Measurements from ENCODE around the gene TTI1. TPM values are rescaled to one million over a fixed set of nuclear protein-coding genes. Genes with fewer than 3 reads are reported as not detected.

TTI1 gene
- total and polyA plus RNA-seq, 9 of the 15 experiments (the other 6 are each of a cell fraction or from before 2014, with no cell fraction given): 9.8 to 55.1 (median 39.4) TPM

- TF ChIP-seq, protein P1, sequence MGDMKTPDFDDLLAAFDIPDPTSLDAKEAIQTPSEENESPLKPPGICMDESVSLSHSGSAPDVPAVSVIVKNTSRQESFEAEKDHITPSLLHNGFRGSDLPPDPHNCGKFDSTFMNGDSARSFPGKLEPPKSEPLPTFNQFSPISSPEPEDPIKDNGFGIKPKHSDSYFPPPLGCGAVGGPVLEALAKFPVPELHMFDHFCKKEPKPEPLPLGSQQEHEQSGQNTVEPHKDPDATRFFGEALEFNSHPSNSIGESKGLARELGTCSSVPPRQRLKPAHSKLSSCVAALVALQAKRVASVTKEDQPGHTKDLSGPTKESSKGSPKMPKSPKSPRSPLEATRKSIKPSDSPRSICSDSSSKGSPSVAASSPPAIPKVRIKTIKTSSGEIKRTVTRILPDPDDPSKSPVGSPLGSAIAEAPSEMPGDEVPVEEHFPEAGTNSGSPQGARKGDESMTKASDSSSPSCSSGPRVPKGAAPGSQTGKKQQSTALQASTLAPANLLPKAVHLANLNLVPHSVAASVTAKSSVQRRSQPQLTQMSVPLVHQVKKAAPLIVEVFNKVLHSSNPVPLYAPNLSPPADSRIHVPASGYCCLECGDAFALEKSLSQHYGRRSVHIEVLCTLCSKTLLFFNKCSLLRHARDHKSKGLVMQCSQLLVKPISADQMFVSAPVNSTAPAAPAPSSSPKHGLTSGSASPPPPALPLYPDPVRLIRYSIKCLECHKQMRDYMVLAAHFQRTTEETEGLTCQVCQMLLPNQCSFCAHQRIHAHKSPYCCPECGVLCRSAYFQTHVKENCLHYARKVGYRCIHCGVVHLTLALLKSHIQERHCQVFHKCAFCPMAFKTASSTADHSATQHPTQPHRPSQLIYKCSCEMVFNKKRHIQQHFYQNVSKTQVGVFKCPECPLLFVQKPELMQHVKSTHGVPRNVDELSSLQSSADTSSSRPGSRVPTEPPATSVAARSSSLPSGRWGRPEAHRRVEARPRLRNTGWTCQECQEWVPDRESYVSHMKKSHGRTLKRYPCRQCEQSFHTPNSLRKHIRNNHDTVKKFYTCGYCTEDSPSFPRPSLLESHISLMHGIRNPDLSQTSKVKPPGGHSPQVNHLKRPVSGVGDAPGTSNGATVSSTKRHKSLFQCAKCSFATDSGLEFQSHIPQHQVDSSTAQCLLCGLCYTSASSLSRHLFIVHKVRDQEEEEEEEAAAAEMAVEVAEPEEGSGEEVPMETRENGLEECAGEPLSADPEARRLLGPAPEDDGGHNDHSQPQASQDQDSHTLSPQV (IDR thresholded peaks at IDR 0.05): peak; percentile 20; the same call in 1 of the 2 replicates
- TF ChIP-seq STAT6 (CRISPR knock-in tag; IDR thresholded peaks at IDR 0.05): no peak
- TF ChIP-seq, protein P2, sequence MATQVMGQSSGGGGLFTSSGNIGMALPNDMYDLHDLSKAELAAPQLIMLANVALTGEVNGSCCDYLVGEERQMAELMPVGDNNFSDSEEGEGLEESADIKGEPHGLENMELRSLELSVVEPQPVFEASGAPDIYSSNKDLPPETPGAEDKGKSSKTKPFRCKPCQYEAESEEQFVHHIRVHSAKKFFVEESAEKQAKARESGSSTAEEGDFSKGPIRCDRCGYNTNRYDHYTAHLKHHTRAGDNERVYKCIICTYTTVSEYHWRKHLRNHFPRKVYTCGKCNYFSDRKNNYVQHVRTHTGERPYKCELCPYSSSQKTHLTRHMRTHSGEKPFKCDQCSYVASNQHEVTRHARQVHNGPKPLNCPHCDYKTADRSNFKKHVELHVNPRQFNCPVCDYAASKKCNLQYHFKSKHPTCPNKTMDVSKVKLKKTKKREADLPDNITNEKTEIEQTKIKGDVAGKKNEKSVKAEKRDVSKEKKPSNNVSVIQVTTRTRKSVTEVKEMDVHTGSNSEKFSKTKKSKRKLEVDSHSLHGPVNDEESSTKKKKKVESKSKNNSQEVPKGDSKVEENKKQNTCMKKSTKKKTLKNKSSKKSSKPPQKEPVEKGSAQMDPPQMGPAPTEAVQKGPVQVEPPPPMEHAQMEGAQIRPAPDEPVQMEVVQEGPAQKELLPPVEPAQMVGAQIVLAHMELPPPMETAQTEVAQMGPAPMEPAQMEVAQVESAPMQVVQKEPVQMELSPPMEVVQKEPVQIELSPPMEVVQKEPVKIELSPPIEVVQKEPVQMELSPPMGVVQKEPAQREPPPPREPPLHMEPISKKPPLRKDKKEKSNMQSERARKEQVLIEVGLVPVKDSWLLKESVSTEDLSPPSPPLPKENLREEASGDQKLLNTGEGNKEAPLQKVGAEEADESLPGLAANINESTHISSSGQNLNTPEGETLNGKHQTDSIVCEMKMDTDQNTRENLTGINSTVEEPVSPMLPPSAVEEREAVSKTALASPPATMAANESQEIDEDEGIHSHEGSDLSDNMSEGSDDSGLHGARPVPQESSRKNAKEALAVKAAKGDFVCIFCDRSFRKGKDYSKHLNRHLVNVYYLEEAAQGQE (IDR thresholded peaks at IDR 0.05; ENCODE audit: borderline replicate concordance): peak; percentile 66
- TF ChIP-seq, protein P2 (CRISPR knock-in tag; IDR thresholded peaks at IDR 0.05; ENCODE audit: low read depth): no peak
- TF ChIP-seq, protein P3, sequence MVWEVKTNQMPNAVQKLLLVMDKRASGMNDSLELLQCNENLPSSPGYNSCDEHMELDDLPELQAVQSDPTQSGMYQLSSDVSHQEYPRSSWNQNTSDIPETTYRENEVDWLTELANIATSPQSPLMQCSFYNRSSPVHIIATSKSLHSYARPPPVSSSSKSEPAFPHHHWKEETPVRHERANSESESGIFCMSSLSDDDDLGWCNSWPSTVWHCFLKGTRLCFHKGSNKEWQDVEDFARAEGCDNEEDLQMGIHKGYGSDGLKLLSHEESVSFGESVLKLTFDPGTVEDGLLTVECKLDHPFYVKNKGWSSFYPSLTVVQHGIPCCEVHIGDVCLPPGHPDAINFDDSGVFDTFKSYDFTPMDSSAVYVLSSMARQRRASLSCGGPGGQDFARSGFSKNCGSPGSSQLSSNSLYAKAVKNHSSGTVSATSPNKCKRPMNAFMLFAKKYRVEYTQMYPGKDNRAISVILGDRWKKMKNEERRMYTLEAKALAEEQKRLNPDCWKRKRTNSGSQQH (CRISPR knock-in tag; IDR thresholded peaks at IDR 0.05): no peak
- TF ChIP-seq, protein P4, sequence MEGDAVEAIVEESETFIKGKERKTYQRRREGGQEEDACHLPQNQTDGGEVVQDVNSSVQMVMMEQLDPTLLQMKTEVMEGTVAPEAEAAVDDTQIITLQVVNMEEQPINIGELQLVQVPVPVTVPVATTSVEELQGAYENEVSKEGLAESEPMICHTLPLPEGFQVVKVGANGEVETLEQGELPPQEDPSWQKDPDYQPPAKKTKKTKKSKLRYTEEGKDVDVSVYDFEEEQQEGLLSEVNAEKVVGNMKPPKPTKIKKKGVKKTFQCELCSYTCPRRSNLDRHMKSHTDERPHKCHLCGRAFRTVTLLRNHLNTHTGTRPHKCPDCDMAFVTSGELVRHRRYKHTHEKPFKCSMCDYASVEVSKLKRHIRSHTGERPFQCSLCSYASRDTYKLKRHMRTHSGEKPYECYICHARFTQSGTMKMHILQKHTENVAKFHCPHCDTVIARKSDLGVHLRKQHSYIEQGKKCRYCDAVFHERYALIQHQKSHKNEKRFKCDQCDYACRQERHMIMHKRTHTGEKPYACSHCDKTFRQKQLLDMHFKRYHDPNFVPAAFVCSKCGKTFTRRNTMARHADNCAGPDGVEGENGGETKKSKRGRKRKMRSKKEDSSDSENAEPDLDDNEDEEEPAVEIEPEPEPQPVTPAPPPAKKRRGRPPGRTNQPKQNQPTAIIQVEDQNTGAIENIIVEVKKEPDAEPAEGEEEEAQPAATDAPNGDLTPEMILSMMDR (IDR thresholded peaks at IDR 0.05 in 2 of 3, conservative IDR thresholded peaks at IDR 0.05 in 1 of 3; ENCODE audit: insufficient read depth in 2 of 3, low read depth in 1 of 3, low read length in 3 of 3): peak; percentile 76 to 90 (median 83)
- TF ChIP-seq SAP30 (IDR thresholded peaks at IDR 0.05; ENCODE audit: borderline replicate concordance, insufficient read depth, low read depth, low read length, poor library complexity, severe bottlenecking): no peak
Measured at GRCh38 chr20:38057351-38057972, 24.2 kb upstream of the TTI1 start (continued).
